HG03060 (cell line): Measurements from ENCODE around the gene HSPB7.
"Not testable (repeated sequence)": the region's sequence is repeated elsewhere in the genome, so short reads cannot be mapped to it uniquely, and the experiment has no call there.

Experiments
- ATAC-seq: cut with Tn5 transposase; IDR thresholded peaks from one replicate; pipeline ENCODE4 v1.9.1; 2021; ENCODE audit warnings: low read depth, moderate number of reproducible peaks; ENCODE audit not compliant: unreplicated experiment

The HSPB7 gene

GRCh38 chr1:16009678-16010077, 8.2 kb downstream of the HSPB7 start:
- ATAC-seq: no peak

DNA sequence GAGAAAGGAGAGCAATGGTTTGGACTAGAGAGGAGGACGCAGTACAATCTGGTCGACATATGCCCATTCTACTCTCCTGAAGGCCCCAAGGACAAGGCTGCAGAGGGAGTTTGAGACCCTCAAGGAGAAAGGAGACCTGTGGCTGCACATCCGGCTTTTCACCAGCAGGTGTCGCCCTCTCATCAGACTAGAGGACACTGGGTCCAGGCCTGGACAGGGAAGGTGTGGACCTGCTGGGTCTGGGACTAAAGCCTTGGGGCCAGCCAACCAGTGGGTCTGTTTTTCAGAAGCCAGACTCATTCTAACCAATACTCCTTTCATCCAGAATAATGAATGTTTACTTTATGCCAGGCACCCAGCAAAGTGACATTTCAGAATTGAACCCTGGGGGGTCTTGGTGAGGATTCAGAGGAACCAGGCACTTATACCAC, 8.8 kb downstream of the HSPB7 start:
- ATAC-seq: no peak

DNA sequence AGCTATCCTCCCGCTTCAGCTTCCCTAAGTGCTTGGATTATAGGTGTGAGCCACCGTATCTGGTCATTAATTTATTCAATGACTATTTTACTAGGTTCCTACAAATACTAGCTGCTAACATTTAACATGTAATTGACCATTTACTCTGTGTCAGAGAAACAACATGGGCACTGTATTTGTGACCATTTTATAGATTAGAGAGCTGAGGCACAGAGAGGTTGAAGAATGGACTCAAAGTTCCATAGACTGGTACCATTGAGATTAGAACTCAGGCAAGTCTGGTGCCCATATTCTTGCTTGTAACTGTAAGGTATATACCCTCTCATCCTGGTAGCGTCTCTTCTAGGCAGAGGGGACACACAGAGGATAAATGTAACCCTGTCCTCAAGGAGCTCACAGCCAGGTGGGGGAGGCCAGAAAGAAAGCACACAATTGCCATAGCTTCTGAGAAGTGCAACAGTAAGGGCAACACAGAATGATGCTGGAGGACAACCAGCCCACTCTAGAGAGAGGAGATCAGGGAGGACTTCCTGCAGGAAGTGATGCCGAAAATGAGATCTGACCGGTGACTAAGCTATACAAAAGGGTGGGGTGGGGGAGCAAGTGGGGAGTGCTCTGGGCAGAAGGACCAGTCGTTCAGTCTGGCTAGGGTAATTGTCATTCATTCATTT, 10.0 kb downstream of the HSPB7 start:
- ATAC-seq: no peak

- no peak for ATAC-seq
Observed at GRCh38 chr1:16006552-16007485, 11.0 kb downstream of the HSPB7 start.

- no peak for ATAC-seq
Observed at GRCh38 chr1:16006010-16006409, 11.8 kb downstream of the HSPB7 start.

GRCh38 chr1:16005597-16005996, 12.2 kb downstream of the HSPB7 start:
- ATAC-seq: no peak

DNA sequence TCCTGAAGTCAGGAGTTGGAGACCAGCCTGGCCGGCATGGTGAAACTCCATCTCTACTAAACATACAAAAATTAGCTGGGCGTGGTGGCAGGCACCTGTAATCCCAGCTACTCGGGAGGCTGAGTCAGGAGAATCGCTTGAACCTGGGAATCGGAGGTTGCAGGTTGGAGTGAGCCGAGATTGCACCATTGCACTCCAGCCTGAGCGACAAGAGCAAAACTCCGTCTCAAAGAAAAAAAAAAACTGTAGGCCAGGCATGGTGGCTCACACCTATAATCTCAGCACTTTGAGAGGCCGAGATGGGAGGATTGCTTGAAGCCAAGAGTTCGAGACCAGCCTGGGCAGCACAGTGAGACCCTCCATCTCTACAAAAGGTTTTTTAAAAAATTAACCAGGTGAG, 16.6 kb downstream of the HSPB7 start:
- not testable (repeated sequence) for ATAC-seq

- ATAC-seq: no peak
Observed at GRCh38 chr1:15998929-15999328, 18.9 kb downstream of the HSPB7 start.

- ATAC-seq: no peak
Observed at GRCh38 chr1:15997637-15998280, 20.1 kb downstream of the HSPB7 start.

GRCh38 chr1:15997076-15997585, 20.7 kb downstream of the HSPB7 start:
- no peak for ATAC-seq

DNA sequence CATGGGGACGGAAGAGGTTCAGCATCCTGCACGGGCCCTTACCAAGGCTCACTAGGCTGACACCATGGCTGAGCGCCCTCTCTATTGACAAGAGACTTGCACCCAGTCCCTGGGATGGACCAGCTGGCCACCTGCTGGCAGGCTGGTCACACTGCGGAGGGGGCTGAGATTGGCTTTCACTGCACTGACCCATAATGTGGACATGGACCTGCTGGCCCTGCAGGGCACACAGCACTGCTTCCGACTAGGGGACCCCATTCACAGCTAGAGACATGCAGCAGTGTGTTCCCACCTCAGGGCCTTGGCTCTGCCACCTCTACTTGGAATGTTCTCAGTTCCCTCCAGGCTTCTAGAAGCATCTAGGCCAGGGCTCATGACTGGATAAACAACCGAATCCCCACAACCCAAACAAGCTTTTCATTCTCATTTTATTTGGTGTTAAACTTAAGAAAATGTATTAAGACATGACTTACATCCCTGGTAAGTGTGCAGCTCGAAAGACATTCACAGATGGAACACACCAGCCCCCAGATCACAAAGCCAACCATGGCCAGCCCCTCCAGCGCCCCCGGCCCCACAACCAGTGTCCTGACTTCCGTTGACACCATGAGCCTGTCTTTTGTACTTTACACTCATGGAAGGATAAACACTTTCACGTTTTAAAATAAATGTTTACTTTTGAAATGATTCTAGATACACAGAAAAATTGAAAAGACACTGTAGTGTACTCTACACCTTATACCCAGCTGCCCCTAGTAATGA, 23.1 kb downstream of the HSPB7 start:
- ATAC-seq: no peak

- ATAC-seq: no peak
Observed at GRCh38 chr1:15994081-15994480, 23.8 kb downstream of the HSPB7 start.

DNA sequence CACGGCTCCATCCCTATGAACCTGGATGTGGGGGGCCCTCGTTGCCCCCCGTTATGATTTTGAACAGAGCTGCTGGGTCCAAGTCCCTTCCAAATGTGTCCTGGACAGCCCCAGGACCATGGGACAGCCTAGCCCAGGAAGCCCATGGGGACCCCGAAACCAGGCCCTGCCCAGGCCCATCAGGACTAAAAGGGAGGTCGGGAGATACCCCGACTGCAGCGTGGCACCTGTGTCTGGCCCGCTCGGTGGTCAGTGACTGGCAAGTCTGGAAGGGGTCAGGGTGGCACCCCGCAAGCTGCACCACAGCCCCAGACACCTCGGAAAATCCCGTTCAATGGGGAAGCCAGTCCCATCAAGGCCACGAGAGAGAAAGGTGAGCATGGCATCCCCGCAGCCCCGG, 24.2 kb downstream of the HSPB7 start:
- ATAC-seq: no peak

GRCh38 chr1:15992582-15993500, 25.0 kb downstream of the HSPB7 start:
- no peak for ATAC-seq

DNA sequence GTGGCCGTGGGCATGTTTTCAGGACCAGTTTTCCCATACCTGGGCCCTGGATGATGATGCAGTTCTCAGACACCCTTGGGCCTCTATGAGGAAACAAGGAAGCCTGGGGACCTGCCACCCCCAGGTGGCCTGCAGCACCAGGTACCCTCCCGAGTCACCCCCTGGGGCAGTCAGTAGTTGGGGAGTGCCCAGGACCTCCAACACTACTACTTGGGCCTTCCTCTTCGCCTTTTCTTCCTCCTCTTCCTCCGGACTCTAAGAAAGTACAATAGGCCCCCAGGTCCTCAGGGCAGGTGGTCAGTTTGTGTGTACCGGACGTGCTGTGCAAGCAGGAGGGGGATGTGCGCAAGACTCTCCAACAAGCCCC, 25.7 kb downstream of the HSPB7 start:
- no peak for ATAC-seq

DNA sequence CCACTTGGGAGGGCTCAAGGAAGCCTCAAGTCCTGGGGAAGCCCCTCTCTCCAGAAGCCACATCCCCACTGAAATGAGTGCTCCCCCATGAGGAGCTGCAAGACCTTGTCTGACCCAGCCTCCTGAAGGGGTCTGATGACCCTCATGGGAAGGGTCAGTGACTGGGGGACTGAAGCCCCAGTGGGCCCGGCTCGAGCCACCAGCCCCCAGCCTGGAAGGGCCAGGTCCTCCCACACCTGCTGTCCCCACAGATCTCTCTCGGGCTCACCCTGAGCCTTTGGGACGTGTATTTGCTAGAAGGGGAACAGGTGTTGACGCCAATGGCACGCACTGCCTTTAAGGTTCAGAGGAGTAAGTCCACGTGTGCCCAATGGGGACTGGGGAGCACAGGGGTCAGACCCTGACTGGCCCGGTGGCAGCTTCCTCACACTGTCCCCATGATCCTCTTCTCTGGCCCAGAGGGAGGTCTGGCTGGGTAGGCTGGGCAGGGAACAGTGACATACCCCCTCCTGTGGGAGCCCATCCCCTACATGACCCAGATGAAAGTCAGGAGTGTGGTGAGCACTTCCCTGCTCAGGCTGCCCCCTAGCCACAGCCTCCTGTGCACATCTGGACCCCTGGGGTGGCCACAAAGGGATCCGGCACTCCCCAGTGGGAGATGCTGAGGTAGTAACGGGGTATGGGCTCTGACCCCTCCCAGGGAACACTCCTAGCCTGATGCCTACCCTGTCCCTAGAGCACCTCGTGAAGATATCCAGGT, 26.2 kb downstream of the HSPB7 start:
- no peak for ATAC-seq

DNA sequence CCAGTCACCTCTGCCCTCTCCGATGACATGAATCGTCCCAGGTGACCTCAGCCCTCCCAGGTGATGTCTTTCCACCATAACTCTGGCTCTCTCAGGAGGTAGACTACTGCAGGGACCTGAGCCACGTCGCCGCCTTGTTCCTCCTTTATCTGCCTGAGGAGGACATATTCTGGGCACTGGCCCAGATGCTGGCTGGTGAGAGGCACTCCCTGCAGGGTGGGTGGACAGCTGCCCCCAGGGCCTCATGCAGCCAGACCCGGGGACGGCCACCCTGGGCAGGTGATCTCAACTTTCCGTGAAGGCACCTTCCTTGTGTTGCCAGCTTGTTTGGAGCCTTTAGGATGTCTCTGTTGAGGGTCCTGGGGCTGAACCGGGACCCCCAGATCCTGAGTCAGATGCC, 28.1 kb downstream of the HSPB7 start:
- ATAC-seq: no peak

GRCh38 chr1:15988856-15989736, 28.7 kb downstream of the HSPB7 start:
- ATAC-seq: no peak
